GM21723 (cell line): ENCODE data around the gene ERI3.

Experiments
- ATAC-seq: cut with Tn5 transposase; IDR thresholded peaks from one replicate; pipeline ENCODE4 v1.9.1; 2021; ENCODE audit warnings: mild to moderate bottlenecking, moderate library complexity; ENCODE audit not compliant: unreplicated experiment

Gene ERI3

DNA sequence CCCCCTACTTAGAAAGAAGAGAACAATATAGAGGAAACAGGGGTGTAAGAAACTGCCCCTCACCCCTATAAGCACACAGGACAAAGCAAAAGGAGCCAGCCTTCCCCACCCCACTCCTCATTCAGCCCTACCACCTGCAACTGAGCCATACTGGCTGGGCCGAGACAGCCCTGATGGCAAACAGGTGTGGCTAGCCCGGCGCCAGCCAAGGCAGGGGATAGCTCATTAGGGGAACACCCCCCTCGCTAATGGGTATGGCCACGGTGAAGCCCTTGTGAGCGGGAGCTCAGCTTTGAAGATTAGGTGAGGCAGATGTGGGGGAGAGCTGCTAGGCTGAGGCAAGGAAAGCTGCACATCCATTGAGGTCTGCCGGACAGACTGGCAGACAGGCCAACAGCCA is 65.5 kb downstream of the ERI3 start:
- no peak for ATAC-seq

DNA sequence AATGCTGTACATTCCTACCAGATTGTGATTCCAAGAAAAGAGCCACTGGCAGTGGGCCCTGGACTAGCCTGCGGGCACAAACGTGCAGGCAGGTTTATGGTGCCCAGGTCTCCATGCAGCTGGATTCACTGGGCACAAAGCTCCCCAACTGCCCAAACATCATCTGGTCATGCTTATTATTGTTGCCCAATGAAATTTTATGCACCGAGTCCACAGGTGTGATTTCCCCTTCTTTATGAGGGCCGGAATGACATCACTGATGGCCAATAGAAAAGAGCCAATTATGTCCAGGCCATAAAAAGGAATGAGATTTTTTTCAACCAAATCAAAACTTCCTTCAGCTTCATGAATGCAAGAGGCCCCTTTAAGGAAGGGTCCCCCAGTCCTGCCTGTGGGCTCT is 66.2 kb downstream of the ERI3 start:
- no peak for ATAC-seq

DNA sequence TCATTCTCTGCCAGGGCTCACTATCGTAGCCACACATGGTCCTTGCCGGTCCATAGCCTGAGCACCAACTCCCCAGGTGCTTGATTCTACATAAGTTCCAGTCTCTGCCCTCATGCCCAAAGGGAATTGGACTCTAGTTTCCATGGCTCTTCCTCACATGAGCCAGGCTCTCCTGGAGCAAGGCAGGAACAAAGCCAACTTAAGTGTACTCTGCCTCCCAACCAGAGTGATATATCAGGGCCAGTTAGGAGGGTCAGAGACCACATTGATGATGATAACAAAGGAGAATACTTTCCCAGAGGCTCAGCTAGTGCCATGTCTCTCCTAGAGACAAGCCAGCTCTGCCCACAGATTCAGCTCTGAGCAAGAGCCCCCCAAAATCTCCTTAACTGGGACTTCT is 70.9 kb downstream of the ERI3 start:
- ATAC-seq: no peak

DNA sequence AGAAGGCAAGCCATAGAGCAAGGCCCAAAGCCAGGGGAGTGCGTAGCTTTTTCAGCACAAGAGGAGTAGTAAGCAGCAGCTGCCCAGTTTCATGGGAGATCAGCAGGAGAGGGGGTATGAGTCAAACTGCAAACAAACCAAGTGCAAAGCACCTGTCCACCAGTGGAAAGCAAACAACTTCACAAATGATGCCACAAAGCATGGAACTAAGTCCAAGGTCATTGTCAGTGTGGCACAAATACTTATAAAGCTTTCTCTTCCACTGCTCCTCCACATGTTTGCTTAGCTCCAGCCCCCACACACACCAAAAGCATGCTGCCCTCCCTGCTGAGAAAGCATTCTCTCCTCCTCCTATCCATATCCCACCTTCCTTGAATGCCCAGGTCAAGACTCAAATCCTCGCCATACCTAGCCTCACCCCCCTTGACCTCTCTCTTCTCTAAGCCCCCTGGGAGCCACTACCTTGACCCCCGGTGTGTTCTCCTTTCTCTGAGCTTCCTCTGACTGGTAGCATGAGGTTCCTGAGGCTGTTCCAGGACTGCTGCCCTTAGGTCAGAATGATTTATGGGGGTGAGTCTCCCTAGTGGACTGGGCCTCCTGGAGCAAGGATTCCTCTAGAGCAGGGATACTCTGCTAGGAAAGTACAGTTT is 71.4 kb downstream of the ERI3 start:
- ATAC-seq: no peak

DNA sequence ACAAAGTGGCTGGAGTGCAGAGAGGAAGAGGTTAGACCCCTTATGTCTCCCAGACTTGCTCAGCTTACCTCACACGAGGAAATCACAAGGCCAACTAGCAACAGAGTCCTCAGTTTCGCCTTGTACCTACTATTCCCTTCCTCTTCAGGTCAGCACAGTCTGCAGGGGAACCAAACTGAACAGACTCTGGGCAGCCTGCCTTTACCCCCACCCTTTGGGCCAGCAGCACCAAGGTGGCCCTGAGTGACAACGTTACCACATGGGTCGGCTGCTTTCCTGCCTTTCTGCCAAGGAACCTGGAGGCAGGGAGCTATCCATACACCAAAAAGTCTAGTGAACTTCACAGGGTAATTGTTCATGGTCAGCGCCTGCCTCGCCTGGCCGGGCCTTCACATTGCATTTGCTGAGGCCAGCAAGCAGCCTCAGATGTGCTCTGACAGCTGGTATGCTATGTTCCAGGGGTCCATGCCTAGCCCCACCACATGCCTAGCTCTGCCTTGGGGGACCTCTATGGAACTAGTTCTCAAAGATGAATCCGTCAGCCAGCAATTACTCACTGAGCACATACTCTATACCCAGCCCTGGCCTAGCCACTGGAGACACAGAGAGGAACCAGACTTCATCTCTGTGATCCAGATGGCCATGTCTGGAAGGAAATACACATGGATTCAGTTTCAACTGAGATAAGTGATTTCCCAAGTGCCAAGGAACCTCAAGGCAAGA is 72.2 kb downstream of the ERI3 start:
- ATAC-seq: no peak

DNA sequence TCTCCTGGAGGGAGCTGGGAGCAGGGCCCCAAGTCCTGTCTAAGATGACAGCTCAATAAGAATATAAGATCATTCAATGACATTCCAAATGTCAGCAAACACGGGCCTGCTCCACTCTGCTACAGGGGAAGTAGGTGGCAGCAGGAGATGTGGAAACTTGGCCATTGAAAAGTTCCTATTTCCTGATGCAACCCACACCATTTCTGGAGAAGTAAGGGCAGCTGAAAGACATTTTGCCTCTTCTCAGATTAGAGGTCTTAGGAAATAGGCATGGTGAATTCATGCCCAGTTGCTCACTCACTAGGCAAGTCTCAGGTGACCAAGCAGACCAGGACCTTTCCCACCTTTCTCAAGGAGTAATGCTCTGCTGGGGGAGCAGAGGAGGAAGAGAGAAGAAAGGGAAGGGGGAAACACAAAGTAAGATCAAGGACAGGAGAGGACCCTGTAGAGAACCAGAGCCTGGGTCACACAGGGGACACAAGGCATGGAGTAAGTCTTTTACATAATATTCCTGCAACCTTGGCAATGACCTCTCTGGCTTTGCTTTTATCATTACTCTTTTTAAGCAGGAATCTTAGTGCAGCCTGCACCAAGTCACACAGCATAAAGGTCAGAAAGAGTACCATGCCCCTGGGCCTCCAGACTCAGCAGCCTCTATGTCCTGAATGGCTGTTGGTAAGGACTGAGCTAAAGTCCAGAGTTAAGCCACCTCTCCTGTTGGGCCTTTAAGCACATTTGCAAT is 72.9 kb downstream of the ERI3 start:
- no peak for ATAC-seq

DNA sequence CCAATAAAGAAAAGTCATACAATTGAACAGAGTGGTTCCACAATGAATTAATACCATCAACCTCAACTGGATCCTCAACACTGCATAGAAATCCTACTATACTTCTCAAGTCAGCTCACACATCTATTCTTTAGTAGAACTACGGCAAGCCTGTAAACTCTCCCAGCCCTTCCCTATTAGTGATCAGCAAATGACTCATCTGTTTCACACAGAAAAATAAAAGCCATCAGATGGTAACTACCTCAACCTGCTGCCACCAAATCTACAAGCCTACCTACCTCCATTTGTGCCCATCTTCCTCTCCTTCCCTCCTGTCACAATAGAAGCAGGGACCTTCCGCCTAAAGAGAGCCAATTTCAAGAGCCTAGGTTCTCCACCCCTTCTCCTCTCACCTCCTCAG is 78.2 kb downstream of the ERI3 start:
- ATAC-seq: no peak

DNA sequence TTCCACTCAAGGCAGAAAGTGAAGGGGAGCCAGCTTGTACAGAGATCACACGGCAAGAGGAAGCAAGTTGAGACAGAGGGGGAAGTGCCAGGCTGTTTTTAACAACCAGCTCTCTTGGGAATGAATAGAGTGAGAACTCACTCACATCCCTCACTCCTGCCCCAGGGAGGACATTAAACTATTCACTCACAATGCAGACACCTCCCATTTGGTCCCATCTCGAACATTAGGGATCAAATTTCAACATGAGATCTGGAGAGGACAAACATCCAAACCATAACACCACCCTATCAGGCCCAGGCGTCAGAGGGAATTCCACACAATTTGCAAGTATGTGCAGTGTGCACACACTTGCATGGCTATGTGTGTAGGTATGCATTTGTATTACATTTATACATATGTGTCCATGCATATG is 79.1 kb downstream of the ERI3 start:
- no peak for ATAC-seq

DNA sequence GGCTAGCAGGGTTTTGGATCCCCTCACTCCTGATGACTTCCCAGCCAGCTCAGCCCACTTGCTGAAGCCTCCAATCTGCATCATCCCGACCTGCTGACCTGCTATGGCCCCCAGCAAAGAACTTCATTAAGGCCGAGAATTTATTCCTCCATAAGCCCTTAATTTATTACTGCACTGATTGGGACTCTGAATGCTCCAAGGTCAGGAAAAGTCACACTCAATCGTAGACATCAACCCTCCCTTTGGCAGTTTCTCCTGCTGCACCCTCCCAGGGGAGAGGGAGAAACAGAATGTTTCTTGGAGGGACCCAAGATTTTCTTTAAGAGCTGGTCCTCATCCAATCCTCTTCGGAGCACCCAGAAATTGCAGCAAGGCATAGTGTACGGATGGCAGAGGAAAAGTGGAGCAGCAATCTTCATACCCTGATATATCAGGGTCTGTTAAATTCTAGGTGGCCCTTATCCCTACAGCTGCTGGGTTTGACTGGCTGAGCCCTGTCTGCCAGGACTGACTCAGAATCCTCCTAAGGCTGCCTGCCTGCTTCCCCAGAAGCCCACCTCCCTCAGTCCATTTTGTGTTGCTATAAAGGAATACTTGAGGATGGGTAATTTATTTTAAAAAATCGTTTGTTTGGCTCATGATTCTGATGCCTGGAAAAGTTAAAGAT is 79.6 kb downstream of the ERI3 start:
- ATAC-seq: no peak

DNA sequence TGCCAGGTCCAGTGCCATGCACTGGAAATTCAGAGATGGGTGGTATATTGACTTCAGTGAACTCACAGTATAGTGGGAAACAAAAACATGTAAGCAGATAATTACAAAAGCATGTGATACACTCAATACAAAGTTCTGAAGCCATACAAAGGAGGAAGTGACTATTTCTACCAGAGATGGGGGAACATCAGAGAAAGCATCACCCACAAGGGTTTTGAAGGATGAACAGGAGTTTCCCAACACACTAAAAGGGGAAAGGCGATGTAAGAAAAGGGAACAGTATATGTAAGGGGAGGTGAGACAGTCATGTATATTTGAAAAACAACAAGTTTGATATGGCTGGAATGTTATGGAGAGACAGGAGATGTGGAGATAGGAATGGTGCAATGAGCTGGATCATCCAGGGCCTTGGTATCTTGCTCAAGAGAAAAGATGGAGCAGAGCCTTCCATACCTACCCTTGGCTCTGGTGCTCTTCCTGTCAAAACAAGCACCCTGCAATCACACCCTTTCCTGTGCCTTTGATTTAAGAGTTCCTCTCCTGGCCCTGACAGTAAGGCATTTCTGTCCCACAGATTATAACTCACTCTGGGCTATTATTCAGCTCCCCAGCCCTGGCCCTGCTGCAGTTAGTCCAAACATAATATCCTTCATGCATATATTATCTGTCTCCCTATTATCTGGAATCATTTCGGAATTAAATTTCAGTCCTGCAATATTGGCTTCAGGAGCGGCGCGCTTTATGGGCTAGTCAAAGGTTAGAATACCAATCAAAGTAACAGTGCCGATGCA is 81.3 kb downstream of the ERI3 start:
- no peak for ATAC-seq

DNA sequence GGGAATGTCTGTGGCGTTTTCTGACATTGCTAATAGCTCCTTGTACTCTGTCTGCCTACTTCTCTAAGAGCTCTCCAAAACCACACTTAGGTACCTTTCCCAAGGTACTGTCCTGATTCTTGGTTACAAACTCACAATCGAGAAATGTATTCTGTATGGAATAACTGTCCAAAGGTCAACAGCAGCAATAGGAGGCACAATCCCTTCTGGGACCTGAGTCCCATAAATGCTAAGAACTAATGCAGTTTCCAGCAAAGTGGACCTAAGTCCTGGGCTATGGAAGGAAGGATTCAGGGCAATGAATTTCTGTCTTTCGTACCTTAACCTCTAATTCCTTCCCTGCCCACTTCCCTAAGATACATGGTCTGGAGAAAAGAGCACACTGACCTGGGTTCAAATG is 82.1 kb downstream of the ERI3 start:
- no peak for ATAC-seq

DNA sequence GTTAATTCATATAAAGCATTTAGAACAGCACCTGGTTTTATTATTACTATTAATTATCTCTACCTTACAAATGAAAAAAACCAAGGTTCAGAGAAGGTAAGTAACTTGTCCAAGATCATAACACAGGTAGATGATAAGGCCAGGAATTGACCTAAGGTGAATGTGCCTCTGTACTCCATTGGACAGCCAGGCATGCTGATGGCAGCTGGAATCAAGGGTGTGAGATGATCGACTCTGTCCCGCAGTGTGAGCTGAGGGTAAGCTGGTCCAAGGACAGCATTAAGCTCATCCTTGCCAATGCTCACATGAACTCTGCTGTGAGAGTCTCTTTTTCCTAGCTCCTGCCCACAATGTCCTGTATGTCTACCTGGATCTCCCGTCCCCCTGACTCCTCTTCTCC is 83.4 kb downstream of the ERI3 start:
- no peak for ATAC-seq

DNA sequence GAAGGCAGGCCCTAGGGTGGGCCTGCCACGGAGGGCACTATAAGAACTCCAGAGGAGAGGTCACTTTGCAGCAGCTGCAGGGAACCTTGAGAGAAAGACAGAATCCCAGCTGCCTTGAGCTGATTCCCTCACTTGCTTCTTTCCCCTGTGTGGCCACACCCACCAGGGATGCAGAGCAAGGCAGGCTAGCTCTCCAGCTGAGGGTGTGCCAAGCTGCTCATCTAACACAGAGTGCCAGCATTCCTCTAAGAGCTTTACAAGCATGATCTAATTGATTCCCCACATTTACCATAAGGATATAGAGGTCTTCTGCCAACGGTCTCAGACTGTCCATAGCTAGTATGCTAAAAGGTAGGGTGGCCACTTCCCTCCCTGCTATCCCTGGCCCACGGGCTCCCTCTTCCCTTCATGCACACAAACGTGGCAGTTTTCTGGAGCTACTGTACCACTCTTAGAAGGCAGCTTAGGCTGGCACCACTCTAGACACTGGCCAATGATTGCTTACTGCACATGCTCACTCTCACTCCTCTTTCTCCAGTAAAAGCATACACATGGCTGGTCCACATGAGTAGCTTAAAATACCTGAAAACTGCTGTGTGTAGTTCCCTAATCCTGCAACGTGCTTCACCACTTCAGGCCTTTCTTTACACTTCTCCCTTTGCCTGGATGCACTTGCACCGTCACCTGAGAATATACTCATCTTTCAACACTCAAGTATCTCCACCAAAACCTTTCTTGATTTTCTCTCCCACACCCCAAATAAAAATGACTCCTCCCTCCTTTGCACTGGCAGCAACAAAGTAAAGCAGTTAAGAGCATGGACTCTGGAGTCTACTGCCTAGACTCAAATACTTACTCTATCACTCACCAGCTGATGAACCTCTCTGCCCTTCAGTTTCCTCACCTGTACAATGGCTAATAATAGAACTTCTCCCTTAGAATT is 84.1 kb downstream of the ERI3 start:
- ATAC-seq: no peak

DNA sequence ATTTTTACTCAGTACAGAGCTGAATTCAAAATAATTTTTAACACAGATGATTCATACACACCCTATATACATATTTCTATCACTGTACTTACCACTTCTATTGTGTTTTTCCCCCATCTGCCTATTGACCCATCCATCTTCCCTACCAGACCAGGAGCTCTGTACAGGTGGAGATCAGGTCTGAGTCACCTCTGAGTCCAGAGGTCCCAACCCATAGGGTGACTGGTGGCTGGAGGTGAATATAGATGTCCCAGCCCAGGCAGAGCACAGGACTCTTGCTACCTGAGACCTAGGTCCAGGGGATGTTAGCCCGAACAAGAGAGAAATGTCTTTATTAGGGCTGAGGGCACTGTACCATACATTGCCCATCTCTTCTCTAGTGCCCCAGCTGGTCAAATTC is 87.0 kb downstream of the ERI3 start:
- ATAC-seq: no peak

DNA sequence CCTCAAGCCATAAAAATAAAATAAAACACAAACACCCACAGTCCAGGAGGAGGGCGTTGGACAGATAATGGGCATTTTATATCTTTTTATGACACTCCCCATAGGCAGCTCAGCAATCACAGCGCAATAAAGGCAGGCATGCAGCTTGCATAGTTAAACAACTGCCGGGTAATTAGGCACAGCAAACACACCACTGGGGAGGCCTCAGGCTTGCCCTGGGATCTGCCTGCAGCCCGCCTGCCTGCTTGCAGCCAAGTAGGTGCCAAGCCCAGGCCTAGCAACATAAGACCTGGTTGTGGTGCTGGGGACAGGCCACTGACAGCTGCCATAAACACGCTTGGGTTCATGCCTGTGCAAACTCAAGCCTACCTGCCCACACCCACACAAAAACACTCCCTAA is 87.6 kb downstream of the ERI3 start:
- no peak for ATAC-seq

DNA sequence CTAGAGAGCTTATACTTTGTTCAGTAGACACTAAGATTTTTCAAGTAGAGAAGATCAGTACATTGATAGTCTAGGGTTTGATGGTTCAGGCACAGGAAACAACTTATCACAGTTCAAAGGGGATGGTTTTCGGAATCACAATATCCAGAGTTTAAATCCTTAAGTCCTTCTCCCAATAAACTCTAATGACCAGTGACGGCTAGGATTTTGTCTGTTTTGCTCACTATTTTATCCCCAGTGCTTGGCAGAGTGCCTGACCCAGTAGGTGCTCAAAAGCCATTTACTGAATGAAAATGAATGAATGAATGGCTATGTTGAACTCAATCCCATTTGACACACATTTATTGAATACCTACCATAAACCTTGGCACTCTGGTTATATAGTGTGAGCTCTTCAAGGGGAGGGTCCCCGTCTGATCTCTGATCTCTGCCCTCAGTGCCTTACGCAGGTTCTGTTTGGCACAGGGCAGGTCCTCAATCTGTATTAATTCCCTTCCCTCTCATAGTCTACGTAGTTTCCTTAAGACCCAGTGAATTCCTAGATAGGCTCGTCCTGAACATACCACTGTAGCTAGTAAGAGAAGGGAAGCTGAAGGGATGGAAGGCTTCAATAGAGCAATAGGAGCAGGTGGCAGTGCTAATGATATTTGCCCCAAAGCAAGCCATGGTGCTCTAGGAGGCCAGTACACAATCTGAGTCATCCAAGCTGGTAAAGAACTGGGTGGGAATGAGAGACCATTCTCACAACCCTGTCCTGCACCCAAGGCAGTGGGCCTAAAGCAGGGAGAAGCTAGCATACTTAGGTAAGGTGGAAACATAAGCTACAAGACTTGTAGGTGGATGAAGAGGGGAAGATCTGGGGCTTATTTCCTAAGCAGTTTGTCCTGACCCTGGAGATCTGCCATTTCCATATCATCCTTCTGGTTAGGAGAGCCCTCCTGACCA is 88.4 kb downstream of the ERI3 start:
- no peak for ATAC-seq

DNA sequence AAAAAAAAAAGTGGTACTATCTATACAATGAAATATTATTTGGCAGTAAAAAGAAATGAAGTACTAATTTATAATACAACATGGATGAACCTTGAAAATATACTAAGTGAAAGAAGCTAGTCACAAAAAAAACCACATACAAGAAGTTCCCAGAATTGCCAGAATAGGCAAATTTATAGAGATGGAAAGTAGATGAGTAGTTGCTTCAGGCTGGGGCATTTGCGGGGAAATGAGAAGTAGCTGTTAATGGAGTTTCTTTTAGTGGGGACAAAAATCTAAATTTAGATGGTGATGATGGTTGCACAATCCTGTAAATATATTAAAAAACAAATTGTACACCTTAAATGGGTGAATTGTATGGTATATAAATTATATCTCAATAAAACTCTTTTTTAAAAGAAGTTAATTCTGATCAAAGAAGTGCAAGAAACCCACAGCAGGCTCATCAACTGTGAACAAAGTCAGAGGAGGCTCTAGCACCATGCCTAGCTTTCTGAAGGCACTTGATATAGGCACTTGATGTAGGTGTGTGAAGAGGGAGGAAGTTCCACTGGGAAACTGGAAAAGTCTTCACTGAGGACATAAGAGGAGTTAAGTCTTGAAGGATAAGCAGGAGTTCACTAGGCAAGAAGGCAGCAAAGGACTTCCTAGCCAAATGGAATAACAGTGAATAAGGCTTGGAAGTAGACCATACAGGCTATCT is 89.2 kb downstream of the ERI3 start:
- no peak for ATAC-seq

DNA sequence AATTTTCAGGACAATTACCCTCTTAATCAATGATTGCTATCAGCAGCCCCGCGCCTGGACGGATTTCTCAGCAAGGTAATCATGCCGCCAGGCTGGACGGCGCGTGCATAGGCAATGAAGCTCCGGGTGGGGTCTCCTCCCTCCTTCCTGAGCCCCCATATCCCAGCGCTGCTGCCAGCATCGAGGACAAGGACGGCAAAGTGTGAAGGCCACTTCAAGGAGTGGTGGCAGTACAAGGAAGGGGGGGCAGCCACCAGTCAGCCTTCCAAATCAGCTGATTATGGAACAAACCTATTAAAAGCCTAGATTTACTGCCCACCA is 90.6 kb downstream of the ERI3 start:
- no peak for ATAC-seq
